K562 (cell line): ENCODE data around the gene EEF1A2. TPM values are rescaled to one million over a fixed set of nuclear protein-coding genes. Genes with fewer than 3 reads are reported as not detected.
A peak's percentile ranks its signal among the peaks of the same experiment; 100 is the strongest.

ENCODE experiments used
- BRF2 ChIP-seq: IDR thresholded peaks from 3 replicates; pipeline ENCODE4 v1.6.1; 2011; ENCODE audit warnings: borderline replicate concordance, mild to moderate bottlenecking; ENCODE audit not compliant: insufficient read length, insufficient read depth
- CUX1 ChIP-seq: fragments of 200-800 bp; sonication (Bioruptor generic); IDR thresholded peaks from 2 replicates; pipeline ENCODE4 v1.6.1; 2016; ENCODE audit warnings: missing genetic modification characterization, missing compliant biosample characterization
- DACH1 ChIP-seq: fragments of 450-650 bp; IDR thresholded peaks from 2 replicates; pipeline ENCODE4 v1.6.1; 2018; ENCODE audit not compliant: partially characterized antibody
- FIP1L1 ChIP-seq: fragments of 200-400 bp; formaldehyde crosslinking; IDR thresholded peaks from 2 replicates; pipeline ENCODE4 v1.6.1; 2018; ENCODE audit warnings: mild to moderate bottlenecking, low read depth, low read length; ENCODE audit not compliant: poor library complexity, severe bottlenecking
- FOS ChIP-seq: IDR thresholded peaks from 3 replicates; pipeline ENCODE4 v1.6.1; 2011; ENCODE audit not compliant: insufficient read length; ENCODE audit errors: extremely low read depth
- HNRNPL ChIP-seq: fragments of 200-400 bp; formaldehyde crosslinking; IDR thresholded peaks from 2 replicates; pipeline ENCODE4 v1.6.1; 2017; ENCODE audit warnings: low read depth, mild to moderate bottlenecking, low read length
- KDM1A ChIP-seq, 2 experiments: fragments of 450-650 bp; IDR thresholded peaks; 2 replicates each; pipeline ENCODE4 v1.6.1; 2016; ENCODE audit warnings: mild to moderate bottlenecking in 2 of 2
- PHF8 ChIP-seq: fragments of 200-600 bp; sonication (generic); IDR thresholded peaks from 2 replicates; pipeline ENCODE4 v1.6.1; 2012; ENCODE audit warnings: mixed run types, mild to moderate bottlenecking, inconsistent platforms, low read length, moderate library complexity, borderline replicate concordance
- POLR2A ChIP-seq: fragments of 450-650 bp; conservative IDR thresholded peaks from 2 replicates; pipeline ENCODE4 v1.6.1; 2016
- RERE ChIP-seq: sonication (generic); formaldehyde crosslinking; IDR thresholded peaks from 2 replicates; pipeline ENCODE4 v1.8.0; 2023; ENCODE audit warnings: missing genetic modification reagents, mild to moderate bottlenecking, borderline replicate concordance
- SRF ChIP-seq, 2 experiments: fragments of 250-450, 450-650 bp in 1 of 2; sonication (Bioruptor Pico) in 1 of 2; sonication (generic) in 1 of 2; formaldehyde crosslinking; IDR thresholded peaks; 2 replicates each; pipeline versions ENCODE4 v1.5.0 to v1.5.1; 2020 to 2022; ENCODE audit warnings: mild to moderate bottlenecking in 1 of 2, missing genetic modification reagents in 1 of 2
- ZNF639 ChIP-seq, 2 experiments: fragments of 200-800 bp in 1 of 2; sonication (Bioruptor generic) in 1 of 2; sonication (generic) in 1 of 2; formaldehyde crosslinking in 1 of 2; IDR thresholded peaks in 1 of 2; conservative IDR thresholded peaks in 1 of 2; 2 replicates each; pipeline versions ENCODE4 v1.5.0 to v1.6.1; 2016 to 2020; ENCODE audit warnings: missing compliant biosample characterization in 1 of 2, missing genetic modification characterization in 1 of 2, missing genetic modification reagents in 1 of 2
- ZNF79 ChIP-seq: fragments of 250-450 bp; sonication (Bioruptor Pico); IDR thresholded peaks from 2 replicates; pipeline ENCODE4 v1.4.0; 2020; ENCODE audit warnings: low read depth, mild to moderate bottlenecking, moderate library complexity
- polyA plus RNA-seq, 8 experiments: library from polyadenylated mRNA; depleted of rRNA in 4 of 8; stranded (reverse) in 5 of 8; unstranded in 3 of 8; fragments of >200 nt; fragmentation: Nextera tagmentation in 2 of 8; fragmentation: Illumina TruSeq in 1 of 8; extraction: Ambion mirVana in 2 of 8; extraction: Trizol in 1 of 8; gene quantifications; 2 replicates each; pipeline versions ENCODE4 v1.2.1 to v1.2.3, GENCODE V29; 2011 to 2014; ENCODE audit warnings: inconsistent platforms in 1 of 8, missing spikeins in 1 of 8
- total RNA-seq, 7 experiments: library from RNA; depleted of rRNA in 6 of 7; stranded (reverse); fragments of >200 nt in 6 of 7; fragmentation: Illumina TruSeq in 2 of 7; extraction: Trizol in 2 of 7; gene quantifications; 2 replicates each; pipeline versions ENCODE4 v1.2.1 to v1.2.3, GENCODE V29; 2011 to 2021; ENCODE audit warnings: low replicate concordance in 1 of 7

EEF1A2 gene
- total and polyA plus RNA-seq, 9 of the 15 experiments (the other 6 are each of a cell fraction or from before 2014, with no cell fraction given): 0.04 to 29.6 (median 11.5) TPM

GRCh38 chr20:63537525-63538203 lies 38.8 kb upstream of the EEF1A2 start (continued):
- TF ChIP-seq CUX1 (CRISPR knock-in tag) (no peak), KDM1A (IDR thresholded peaks at IDR 0.05) (no peak), ZNF79 (CRISPR knock-in tag) (no peak), RERE (CRISPR knock-in tag) (no peak), HNRNPL (peak; percentile 82), DACH1 (no peak), FOS (no peak), SRF (CRISPR knock-in tag; IDR thresholded peaks at IDR 0.05) (peak in 1 of 2 experiments; percentile 43; a peak in 1 of 4 replicates), FIP1L1 (peak; percentile 54), BRF2 (no peak), PHF8 (no peak), POLR2A (no peak), ZNF639 (CRISPR knock-in tag; conservative IDR thresholded peaks at IDR 0.05 in 1 of 2, IDR thresholded peaks at IDR 0.05 in 1 of 2) (no peak)
